HepG2 (cell line): Measurements from ENCODE around the gene CCDC183.

Source experiments
- AGO2 ChIP-seq: fragments of 200-400 bp; formaldehyde crosslinking; optimal IDR thresholded peaks from 2 replicates; pipeline ENCODE3; 2017; ENCODE audit warnings: mild to moderate bottlenecking, low read depth, low read length, moderate library complexity
- NFE2 ChIP-seq: sonication (generic); formaldehyde crosslinking; IDR thresholded peaks from 2 replicates; pipeline ENCODE4 v1.4.0; 2020; ENCODE audit warnings: missing genetic modification reagents
- NPAS2 ChIP-seq: sonication (generic); formaldehyde crosslinking; IDR thresholded peaks from 2 replicates; pipeline ENCODE4 v1.8.0; 2022; ENCODE audit warnings: mild to moderate bottlenecking, missing genetic modification reagents, borderline replicate concordance
- NR2F2 ChIP-seq: IDR thresholded peaks from 2 replicates; pipeline ENCODE4 v1.6.1; 2012; ENCODE audit warnings: low read depth, inconsistent platforms, borderline replicate concordance
- ZBTB33 ChIP-seq: sonication (generic); formaldehyde crosslinking; IDR thresholded peaks from 2 replicates; pipeline ENCODE4 v1.4.0; 2020; ENCODE audit warnings: missing genetic modification reagents
- ZFP41 ChIP-seq: sonication (generic); formaldehyde crosslinking; IDR thresholded peaks from 2 replicates; pipeline ENCODE4 v1.4.0; 2020; ENCODE audit warnings: mild to moderate bottlenecking, missing genetic modification reagents, borderline replicate concordance
- ZNF382 ChIP-seq: sonication (generic); formaldehyde crosslinking; IDR thresholded peaks from 2 replicates; pipeline ENCODE4 v1.5.0; 2020; ENCODE audit warnings: missing genetic modification reagents, mild to moderate bottlenecking, borderline replicate concordance

- TF ChIP-seq ZBTB33 (peak; percentile 98), ZNF382 (CRISPR knock-in tag) (no peak), NR2F2 (no peak), AGO2 (no peak), ZFP41 (CRISPR knock-in tag) (no peak), NPAS2 (no peak), NFE2 (CRISPR knock-in tag) (no peak)
These were observed 51.1 kb downstream of the CCDC183 start for GRCh38 chr9:136847088-136847825.
